Measurements from ENCODE around the gene MAT2B. TPM values are rescaled to one million over a fixed set of nuclear protein-coding genes. Genes with fewer than 3 reads are reported as not detected.

The MAT2B gene
- polyA plus RNA-seq, 1 of the 3 experiments (the other 2 are of a cell fraction) = 30.1 TPM

- DNase-seq = no peak
- H3K36me3 ChIP-seq (replicated peaks in 1 of 2; ENCODE audit: control insufficient read depth in 1 of 2, insufficient read depth in 2 of 2, low read length in 1 of 2) = peaks cover 17 to 19% of the 10 kb centered on the region in 2 experiments
- peaks cover 63% of the 10 kb centered on the region for H4K20me1 ChIP-seq (ENCODE audit: insufficient read depth)
- WGBS (ENCODE audit: low lambda C conversion rate) = 73% methylated on average over 5 of the region's 5 CpGs
- H3F3A ChIP-seq (replicated peaks; ENCODE audit: insufficient read depth) = peaks cover 8% of the 10 kb centered on the region
- POLR2A ChIA-PET = no interaction called here
- no peak overlapping the region for H2AFZ ChIP-seq (ENCODE audit: low read depth)
- peak overlapping the region; percentile 21 to 30; a peak in 1 of 4 replicates for H3K4me3 ChIP-seq (ENCODE audit: low read depth in 2 of 2, low read length in 1 of 2)
- H3K9me2 ChIP-seq = no peaks in the 10 kb centered on the region
- peak overlapping the region; percentile 54 for H3K4me2 ChIP-seq
- TF ChIP-seq YY1 (IDR thresholded peaks at IDR 0.05; ENCODE audit: low read depth) (no peak), PBX3 (IDR thresholded peaks at IDR 0.05) (no peak), USF1 (IDR thresholded peaks at IDR 0.05; ENCODE audit: borderline replicate concordance, low read depth) (no peak), POLR2AphosphoS5 (IDR thresholded peaks at IDR 0.05; ENCODE audit: low read depth, low read length) (no peak), NRF1 (IDR thresholded peaks at IDR 0.05; ENCODE audit: low read depth, low read length) (no peak), ZBTB33 (IDR thresholded peaks at IDR 0.05; ENCODE audit: borderline replicate concordance, low read depth) (no peak), USF2 (IDR thresholded peaks at IDR 0.05; ENCODE audit: borderline replicate concordance, low read depth, low read length) (no peak), RFX5 (IDR thresholded peaks at IDR 0.05; ENCODE audit: low read length) (no peak), SIN3A (IDR thresholded peaks at IDR 0.05; ENCODE audit: borderline replicate concordance, low read depth, low read length) (no peak)
- TF ChIP-seq, protein P1, sequence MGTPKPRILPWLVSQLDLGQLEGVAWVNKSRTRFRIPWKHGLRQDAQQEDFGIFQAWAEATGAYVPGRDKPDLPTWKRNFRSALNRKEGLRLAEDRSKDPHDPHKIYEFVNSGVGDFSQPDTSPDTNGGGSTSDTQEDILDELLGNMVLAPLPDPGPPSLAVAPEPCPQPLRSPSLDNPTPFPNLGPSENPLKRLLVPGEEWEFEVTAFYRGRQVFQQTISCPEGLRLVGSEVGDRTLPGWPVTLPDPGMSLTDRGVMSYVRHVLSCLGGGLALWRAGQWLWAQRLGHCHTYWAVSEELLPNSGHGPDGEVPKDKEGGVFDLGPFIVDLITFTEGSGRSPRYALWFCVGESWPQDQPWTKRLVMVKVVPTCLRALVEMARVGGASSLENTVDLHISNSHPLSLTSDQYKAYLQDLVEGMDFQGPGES (IDR thresholded peaks at IDR 0.05; ENCODE audit: low read depth, low read length) = no peak
- H3K27me3 ChIP-seq (ENCODE audit: insufficient read depth) = no peaks in the 10 kb centered on the region
- peaks cover 15 to 26% of the 10 kb centered on the region in 2 experiments for H3K4me1 ChIP-seq (ENCODE audit: control insufficient read depth in 1 of 2, insufficient read depth in 2 of 2, low read depth in 1 of 2, low read length in 1 of 2)
- CTCF ChIA-PET = interaction anchor here (1.1 kb wide), 1 partner anchor 35 kb away, joined by 3 read pairs; no protein-coding TSS in a partner anchor
- peaks cover 92% of the 10 kb centered on the region for H3K79me2 ChIP-seq (ENCODE audit: insufficient read depth)
- peak overlapping the region; percentile 8; the same call in 1 of the 2 replicates for H3K9ac ChIP-seq
- peak overlapping the region; percentile 38 to 50; a peak in 2 of 4 replicates for H3K27ac ChIP-seq (ENCODE audit: low read depth in 2 of 2, low read length in 1 of 2)
- H3K9me3 ChIP-seq = no peaks in the 10 kb centered on the region
These were observed 3.3 kb downstream of the MAT2B start for GRCh38 chr5:163508753-163509152.

Measured in SK-N-SH (cell line).